H1 (cell line): Measurements from ENCODE around the gene LRTM1.

Experiments used
- POLR2A ChIP-seq, 2 experiments: IDR thresholded peaks; 1 replicate in 1 of 2; 2 replicates in 1 of 2; pipeline ENCODE4 v1.6.1; 2011; ENCODE audit warnings: low read depth in 2 of 2, low read length in 2 of 2, mild to moderate bottlenecking in 2 of 2; ENCODE audit errors: control extremely low read depth in 1 of 2
- POLR2AphosphoS5 ChIP-seq: IDR thresholded peaks from 2 replicates; pipeline ENCODE4 v1.6.1; 2011; ENCODE audit warnings: low read depth, low read length
- SIRT6 ChIP-seq: IDR thresholded peaks from one replicate; pipeline ENCODE4 v1.7.1; 2012; ENCODE audit warnings: low read length, inconsistent platforms
- TEAD4 ChIP-seq: IDR thresholded peaks from 2 replicates; pipeline ENCODE4 v1.6.1; 2012; ENCODE audit warnings: low read depth, low read length, inconsistent platforms, mixed read lengths
- TF ChIP-seq, protein P1 (sequence below): IDR thresholded peaks from 2 replicates; pipeline ENCODE4 v1.6.1; 2012; ENCODE audit warnings: inconsistent platforms

DNA sequence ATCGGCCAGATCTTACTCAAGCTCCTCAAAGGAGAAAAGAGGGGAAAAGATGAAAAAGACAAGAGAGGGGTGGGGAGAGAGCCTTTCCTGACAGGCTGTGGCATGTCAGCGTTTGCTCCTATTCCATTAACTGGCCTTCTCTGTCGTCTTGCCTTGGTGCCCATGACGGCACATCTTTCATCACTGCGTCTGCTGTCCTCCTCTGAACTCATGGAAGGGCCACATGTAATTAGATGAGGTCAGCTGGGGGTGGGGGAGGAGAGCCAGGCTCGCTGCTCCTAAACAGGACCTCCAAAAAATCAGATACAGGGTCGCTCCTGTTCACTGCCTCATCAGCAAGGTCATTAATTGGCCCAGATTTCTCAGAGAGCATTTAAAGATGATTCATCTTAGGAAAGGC, 49.7 kb downstream of the LRTM1 start:
- TF ChIP-seq POLR2A (IDR thresholded peaks at IDR 0.05; ENCODE audit: control extremely low read depth in 1 of 2, low read depth in 2 of 2, low read length in 2 of 2): no peak
- no peak for TF ChIP-seq SIRT6
- no peak for TF ChIP-seq POLR2AphosphoS5
- TF ChIP-seq, protein P1, sequence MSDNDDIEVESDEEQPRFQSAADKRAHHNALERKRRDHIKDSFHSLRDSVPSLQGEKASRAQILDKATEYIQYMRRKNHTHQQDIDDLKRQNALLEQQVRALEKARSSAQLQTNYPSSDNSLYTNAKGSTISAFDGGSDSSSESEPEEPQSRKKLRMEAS: no peak
- TF ChIP-seq TEAD4: no peak
